Stimulated activated CD8-positive, alpha-beta memory T cell treated with anti-CD3 and anti-CD28 coated beads, Interleukin-15, amount 100 ng/mL, for 48 hours (primary cell): Measurements from ENCODE around the gene NDRG3.

ENCODE experiments used
- DNase-seq, 2 donors: peaks; one replicate each; pipeline ENCODE4 v3.0.0-alpha.2; 2020; ENCODE audit warnings: low read depth in 2 of 2

The NDRG3 gene

GRCh38 chr20:36607586-36608387 lies 138.1 kb downstream of the NDRG3 start:
- no peak for DNase-seq

GRCh38 chr20:36606158-36607066 lies 139.5 kb downstream of the NDRG3 start:
- no peak for DNase-seq

- DNase-seq, result peak; percentile 99
These were observed 140.3 kb downstream of the NDRG3 start, which contains the start of gene RAB5IF for GRCh38 chr20:36605399-36606157. Gene RAB5IF (plus strand): TSS chr20:36605779. CDS start chr20:36605952, 173 bp downstream.

GRCh38 chr20:36604952-36605398 lies 140.9 kb downstream of the NDRG3 start:
- DNase-seq, result peak in 1 of 2 donors; percentile 19
